H1 (cell line): ENCODE results near the gene FRMPD2. TPM values are rescaled to one million over a fixed set of nuclear protein-coding genes. Genes with fewer than 3 reads are reported as not detected.

ENCODE experiments used
- CTCF ChIA-PET: fragments of 300-600 bp; sonication (Branson Sonifier 250); formaldehyde crosslinking; loops from one replicate; lab custom pipeline; 2021; ENCODE audit not compliant: partially characterized antibody; lab: Charles Lee
- POLR2A ChIA-PET: fragments of 300-600 bp; sonication (Branson Sonifier 250); formaldehyde crosslinking; loops from one replicate; lab custom pipeline; 2021; ENCODE audit warnings: inconsistent platforms; ENCODE audit not compliant: partially characterized antibody; lab: Charles Lee
- DNase-seq, 2 experiments: peaks; one replicate each; pipeline versions ENCODE4 v3.0.0 to v3.0.0-alpha.2; 2010 to 2022; ENCODE audit warnings: low spot score in 2 of 2, low read depth in 1 of 2, mixed read lengths in 1 of 2
- FAIRE-seq: peaks from 2 replicates; lab custom pipeline; 2011; peaks lifted over from hg19 to GRCh38; lab: Jason Lieb, UNC
- H2AFZ ChIP-seq: 2 replicates; pipeline ENCODE4 v1.8.1; 2012; ENCODE audit warnings: low read length, inconsistent platforms
- H2AK5ac ChIP-seq: 2 replicates; pipeline ENCODE4 v1.6.1; 2013; ENCODE audit warnings: low read depth, low read length
- H2BK120ac ChIP-seq: replicated peaks from 2 replicates; pipeline ENCODE3; 2013; ENCODE audit warnings: low read depth, low read length, inconsistent platforms
- H2BK12ac ChIP-seq: 2 replicates; pipeline ENCODE4 v1.6.1; 2013; ENCODE audit warnings: low read depth, low read length
- H2BK15ac ChIP-seq: 2 replicates; pipeline ENCODE4 v1.6.1; 2013; ENCODE audit warnings: low read length
- H2BK20ac ChIP-seq: 2 replicates; pipeline ENCODE4 v1.6.1; 2013; ENCODE audit warnings: low read length
- H2BK5ac ChIP-seq: 2 replicates; pipeline ENCODE4 v1.6.1; 2013; ENCODE audit warnings: low read depth, low read length
- H3K14ac ChIP-seq: 2 replicates; pipeline ENCODE4 v1.6.1; 2013; ENCODE audit warnings: inconsistent platforms; ENCODE audit not compliant: insufficient read length
- H3K18ac ChIP-seq: 2 replicates; pipeline ENCODE4 v1.6.1; 2013; ENCODE audit warnings: low read length; ENCODE audit errors: extremely low read depth
- H3K23ac ChIP-seq: 2 replicates; pipeline ENCODE4 v1.6.1; 2013; ENCODE audit warnings: inconsistent platforms; ENCODE audit not compliant: insufficient read length
- H3K23me2 ChIP-seq: 2 replicates; pipeline ENCODE4 v1.6.1; 2013; ENCODE audit warnings: low read depth, low read length
- H3K27ac ChIP-seq: 2 replicates; pipeline ENCODE4 v1.6.1; 2011; ENCODE audit warnings: low read depth, low read length, inconsistent platforms
- H3K27me3 ChIP-seq, 4 experiments: replicated peaks in 1 of 4; 1 replicate in 1 of 4; 2 replicates in 3 of 4; pipeline versions ENCODE4 v1.6.1 to v1.8.1; 2011 to 2013; ENCODE audit warnings: low read length in 3 of 4, mild to moderate bottlenecking in 3 of 4, inconsistent platforms in 2 of 4, mixed read lengths in 2 of 4, moderate library complexity in 1 of 4; ENCODE audit not compliant: control insufficient read depth in 3 of 4, insufficient read depth in 3 of 4; ENCODE audit errors: extremely low read depth in 1 of 4
- H3K36me3 ChIP-seq, 4 experiments: 2 replicates each; pipeline versions ENCODE4 v1.6.1 to v1.8.1; 2011 to 2013; ENCODE audit warnings: mild to moderate bottlenecking in 4 of 4, low read length in 3 of 4, moderate library complexity in 2 of 4, control low read depth in 1 of 4, inconsistent platforms in 1 of 4; ENCODE audit not compliant: insufficient read depth in 4 of 4, control insufficient read depth in 2 of 4
- H3K4ac ChIP-seq: replicated peaks from 2 replicates; pipeline ENCODE3; 2013; ENCODE audit warnings: low read length, low read depth, mixed read lengths, inconsistent platforms; ENCODE audit not compliant: insufficient read length
- H3K4me1 ChIP-seq, 4 experiments: replicated peaks in 1 of 4; 1 replicate in 1 of 4; 2 replicates in 3 of 4; pipeline versions ENCODE4 v1.6.1 to v1.8.1; 2011 to 2013; ENCODE audit warnings: low read length in 3 of 4, inconsistent platforms in 2 of 4, mixed read lengths in 1 of 4; ENCODE audit not compliant: insufficient read depth in 4 of 4, control insufficient read depth in 3 of 4
- H3K4me2 ChIP-seq, 2 experiments: 2 replicates each; pipeline versions ENCODE4 v1.6.1 to v1.8.1; 2011 to 2013; ENCODE audit warnings: low read depth in 2 of 2, low read length in 2 of 2, control low read depth in 1 of 2, inconsistent platforms in 1 of 2, mild to moderate bottlenecking in 1 of 2; ENCODE audit not compliant: insufficient read depth in 1 of 2
- H3K4me3 ChIP-seq, 4 experiments: fragments of 200-600, 300-600 bp in 1 of 4; sonication (generic), shearing (Covaris generic), sonication (Bioruptor Twin) in 1 of 4; 2 replicates each; pipeline versions ENCODE4 v1.5.1 to v1.8.1; 2011 to 2016; ENCODE audit warnings: low read length in 4 of 4, low read depth in 3 of 4, control low read depth in 2 of 4, inconsistent platforms in 2 of 4, mild to moderate bottlenecking in 2 of 4, mixed read lengths in 1 of 4, moderate library complexity in 1 of 4; ENCODE audit not compliant: insufficient read depth in 2 of 4; ENCODE audit errors: extremely low read depth in 1 of 4
- H3K56ac ChIP-seq: replicated peaks from 2 replicates; pipeline ENCODE3; 2013; ENCODE audit warnings: low read depth, mild to moderate bottlenecking, mixed read lengths, low read length, inconsistent platforms; ENCODE audit not compliant: insufficient read length
- H3K79me1 ChIP-seq: 2 replicates; pipeline ENCODE4 v1.6.1; 2013; ENCODE audit warnings: low read depth, low read length, control low read depth
- H3K79me2 ChIP-seq, 2 experiments: 2 replicates each; pipeline versions ENCODE4 v1.6.1 to v1.8.1; 2012 to 2013; ENCODE audit warnings: low read length in 2 of 2, mild to moderate bottlenecking in 2 of 2, inconsistent platforms in 1 of 2; ENCODE audit not compliant: insufficient read depth in 2 of 2, control insufficient read depth in 1 of 2
- H3K9ac ChIP-seq, 4 experiments: replicated peaks in 1 of 4; 1 replicate in 1 of 4; 2 replicates in 3 of 4; pipeline versions ENCODE4 v1.6.1 to v1.8.1; 2011 to 2013; ENCODE audit warnings: low read depth in 3 of 4, low read length in 3 of 4, control low read depth in 2 of 4, mild to moderate bottlenecking in 2 of 4, moderate library complexity in 2 of 4, inconsistent platforms in 1 of 4; ENCODE audit errors: extremely low read depth in 1 of 4
- H3K9me3 ChIP-seq, 2 experiments: 2 replicates each; pipeline versions ENCODE4 v1.6.1 to v1.8.1; 2012 to 2013; ENCODE audit warnings: mild to moderate bottlenecking in 2 of 2, moderate library complexity in 2 of 2, control low read depth in 1 of 2, inconsistent platforms in 1 of 2, low read depth in 1 of 2, low read length in 1 of 2, mixed read lengths in 1 of 2; ENCODE audit not compliant: insufficient read depth in 2 of 2
- H4K20me1 ChIP-seq, 2 experiments: replicated peaks in 1 of 2; 2 replicates each; pipeline versions ENCODE3 to v1.8.1; 2011 to 2013; ENCODE audit warnings: inconsistent platforms in 2 of 2, low read length in 2 of 2, mild to moderate bottlenecking in 1 of 2; ENCODE audit not compliant: insufficient read depth in 2 of 2, control insufficient read depth in 1 of 2
- H4K5ac ChIP-seq: 2 replicates; pipeline ENCODE4 v1.6.1; 2013; ENCODE audit warnings: low read length, low read depth, mixed read lengths, inconsistent platforms; ENCODE audit not compliant: insufficient read length
- H4K8ac ChIP-seq: 2 replicates; pipeline ENCODE4 v1.8.0; 2013; ENCODE audit warnings: mild to moderate bottlenecking, moderate library complexity, low read length, inconsistent platforms; ENCODE audit not compliant: insufficient read depth; ENCODE audit errors: extremely low read depth
- H4K91ac ChIP-seq: replicated peaks from 2 replicates; pipeline ENCODE3; 2013; ENCODE audit warnings: low read length, mixed read lengths, inconsistent platforms; ENCODE audit not compliant: insufficient read length
- BACH1 ChIP-seq: IDR thresholded peaks from 2 replicates; pipeline ENCODE4 v1.6.1; 2012; ENCODE audit warnings: low read length, improper control_type of control experiment
- CBX5 ChIP-seq: fragments of 300-800, 300-1000 bp; sonication (generic); IDR thresholded peaks from 2 replicates; pipeline ENCODE4 v1.7.1; 2016; ENCODE audit warnings: antibody characterized with exemption, low read length, low read depth
- CTCF ChIP-seq, 3 experiments: IDR thresholded peaks; 1 replicate in 2 of 3; 2 replicates in 1 of 3; pipeline versions ENCODE4 v1.5.1 to v1.6.1; 2011; ENCODE audit warnings: low read length in 3 of 3, mild to moderate bottlenecking in 3 of 3, inconsistent platforms in 2 of 3, low read depth in 1 of 3, moderate library complexity in 1 of 3; ENCODE audit not compliant: insufficient read depth in 1 of 3; ENCODE audit errors: control extremely low read depth in 1 of 3
- KDM1A ChIP-seq: fragments of 200-600, 300-600 bp; sonication (generic); IDR thresholded peaks from 2 replicates; pipeline ENCODE4 v1.7.1; 2016; ENCODE audit warnings: mild to moderate bottlenecking, low read length, borderline replicate concordance
- RAD21 ChIP-seq, 2 experiments: IDR thresholded peaks in 1 of 2; conservative IDR thresholded peaks in 1 of 2; 2 replicates each; pipeline ENCODE4 v1.6.1; 2011; ENCODE audit warnings: low read depth in 2 of 2, low read length in 2 of 2, improper control_type of control experiment in 1 of 2, inconsistent platforms in 1 of 2, mild to moderate bottlenecking in 1 of 2, moderate library complexity in 1 of 2
- TAF7 ChIP-seq: optimal IDR thresholded peaks from 2 replicates; pipeline ENCODE3; 2011; ENCODE audit warnings: low read depth, mild to moderate bottlenecking, inconsistent platforms, low read length, moderate library complexity, borderline replicate concordance
- TBP ChIP-seq: IDR thresholded peaks from 2 replicates; pipeline ENCODE4 v1.6.1; 2011; ENCODE audit warnings: low read depth, low read length, improper control_type of control experiment
- USF2 ChIP-seq: IDR thresholded peaks from 2 replicates; pipeline ENCODE4 v1.6.1; 2011; ENCODE audit warnings: low read length, improper control_type of control experiment
- WGBS, 2 experiments: shearing (Covaris generic) in 1 of 2; methylation state at CpG; one replicate each; pipeline versions ENCODE4 v1.1.6 to v1.1.7; 2013 to 2015; ENCODE audit warnings: low lambda C conversion rate in 2 of 2, mixed read lengths in 2 of 2, inconsistent platforms in 1 of 2, low coverage in 1 of 2, missing lambda C conversion rate in 1 of 2; ENCODE audit not compliant: insufficient replicate concordance in 2 of 2, insufficient coverage in 1 of 2, insufficient read length in 1 of 2; ENCODE audit errors: extremely low coverage in 1 of 2, missing lambda C conversion rate in 1 of 2; 5-methylcytosine and 5-hydroxymethylcytosine counted together
- polyA plus RNA-seq, 7 experiments: library from polyadenylated mRNA; depleted of rRNA in 3 of 7; stranded (reverse) in 5 of 7; unstranded in 2 of 7; fragments of >200 nt in 5 of 7; fragments of 200-250 nt in 2 of 7; gene quantifications; 1 replicate in 5 of 7; 2 replicates in 1 of 7; 4 replicates in 1 of 7; pipeline versions ENCODE4 v1.2.1 to v1.2.3, GENCODE V29; 2011 to 2013; ENCODE audit warnings: missing spikeins in 2 of 7, mixed read lengths in 2 of 7
- total RNA-seq: library from RNA; stranded (reverse); fragmentation: NEBNext Ultra II Directional; extraction: Animal tissue kit (Norgen Biotek cat#: 25700); gene quantifications from 2 replicates; pipeline ENCODE4 v1.2.1, GENCODE V29; 2021

The FRMPD2 gene
- total and polyA plus RNA-seq, 2 of the 8 experiments (the other 6 are each of a cell fraction or from before 2014, with no cell fraction given) = 0.07 to 0.47 TPM

- Histone ChIP-seq H3K4me2 (no peak overlapping the region), H2AFZ (no peak overlapping the region), H4K20me1 (no peaks in the 10 kb centered on the region), H3K14ac (no peak overlapping the region), H2AK5ac (no peak overlapping the region), H3K79me2 (no peaks in the 10 kb centered on the region), H3K27ac (no peak overlapping the region), H4K5ac (no peak overlapping the region), H4K8ac (no peak overlapping the region), H2BK120ac (no peak overlapping the region), H2BK15ac (no peak overlapping the region), H3K56ac (no peak overlapping the region), H3K4me3 (no peak overlapping the region), H3K4me1 (peaks cover 0 to 2% (median 0%) of the 10 kb centered on the region in 4 experiments; a peak in 1 of 7 replicates), H3K23me2 (no peaks in the 10 kb centered on the region), H3K9ac (no peak overlapping the region), H2BK12ac (no peak overlapping the region), H4K91ac (no peak overlapping the region), H2BK5ac (no peak overlapping the region), H3K23ac (no peak overlapping the region), H3K79me1 (no peaks in the 10 kb centered on the region), H3K36me3 (no peaks in the 10 kb centered on the region), H3K27me3 (no peaks in the 10 kb centered on the region), H3K18ac (0 out of 2 replicates have a peak overlapping the region, but pooled peaks have one; percentile 15), H3K4ac (no peak overlapping the region), H3K9me3 (no peaks in the 10 kb centered on the region), H2BK20ac (no peak overlapping the region)
- DNase-seq (peak in 1 of 2 experiments; percentile 45), FAIRE-seq (no peak)
- 86% methylated on average over 15 of the region's 15 CpGs; no CpG with 5 or more reads in 1 of the 2 experiments for WGBS, 2 experiments
- POLR2A ChIA-PET = no interaction called here
- CTCF ChIA-PET = interaction anchor here (0.7 to 4.5 kb wide), 6 partner anchors 9 to 48 kb away, joined by 3 to 17 read pairs (median 4); partner anchors contain the start of gene FRMPD2
- TF ChIP-seq TBP (no peak), BACH1 (no peak), KDM1A (no peak), USF2 (no peak), CTCF (IDR thresholded peaks at IDR 0.05; ENCODE audit: control extremely low read depth in 1 of 3, insufficient read depth in 1 of 3, low read depth in 1 of 3, low read length in 3 of 3) (peak in 2 of 3 experiments; percentile 36 to 37; a peak in 3 of 4 replicates), CBX5 (no peak), RAD21 (IDR thresholded peaks at IDR 0.05 in 1 of 2, conservative IDR thresholded peaks at IDR 0.05 in 1 of 2; ENCODE audit: low read depth in 2 of 2, low read length in 2 of 2) (peak; percentile 9 to 17; a peak in 2 of 4 replicates), TAF7 (no peak)
Observed at GRCh38 chr10:48242171-48242904, 32.2 kb downstream of the FRMPD2 start.
